Measurements from ENCODE around the gene CAPN5. TPM values are rescaled to one million over a fixed set of nuclear protein-coding genes. Genes with fewer than 3 reads are reported as not detected.

The CAPN5 gene
- total and polyA plus RNA-seq, 2 experiments from 2014 or later: 10.2 to 32.2 TPM

GRCh38 chr11:77149716-77150392, 83.1 kb downstream of the CAPN5 start (continued):
- TF ChIP-seq REST (IDR thresholded peaks at IDR 0.05; ENCODE audit: unreplicated experiment) (no peak), ZNF331 (CRISPR knock-in tag; IDR thresholded peaks at IDR 0.05; ENCODE audit: low read depth) (no peak), EZH2phosphoT487 (IDR thresholded peaks at IDR 0.05; ENCODE audit: unreplicated experiment) (no peak)

DNA sequence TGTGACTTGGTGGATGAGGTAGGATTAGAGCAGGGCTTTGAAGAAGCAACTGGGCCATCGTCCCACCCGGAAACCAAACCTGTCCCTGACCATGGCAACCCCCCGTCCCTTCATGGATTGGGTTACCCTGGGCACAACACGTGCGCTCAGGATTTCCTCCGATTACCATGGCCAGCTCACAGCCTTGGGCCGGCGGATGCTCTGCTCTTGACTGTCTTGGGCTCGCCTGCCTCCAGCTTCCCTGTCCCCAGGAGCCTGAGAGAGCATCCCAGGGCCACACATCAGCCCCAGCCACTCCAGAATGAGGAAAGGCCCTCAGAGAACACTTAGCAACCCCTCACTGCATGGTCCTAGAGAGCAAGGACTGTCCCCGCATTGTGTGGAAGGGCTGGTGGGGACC, 84.1 kb downstream of the CAPN5 start:
- H3K4me3 Mint-ChIP-seq: no peak overlapping the region
- Histone ChIP-seq H3K79me2 (replicated peaks; ENCODE audit: insufficient read depth) (no peaks in the 10 kb centered on the region), H3K27me3 (ENCODE audit: insufficient read depth) (no peaks in the 10 kb centered on the region), H3K4me2 (no peak overlapping the region), H3K36me3 (ENCODE audit: insufficient read depth) (no peaks in the 10 kb centered on the region), H2AFZ (no peak overlapping the region), H3K27ac (ENCODE audit: low read depth) (no peak overlapping the region), H3K4me3 (no peak overlapping the region), H4K20me1 (replicated peaks; ENCODE audit: insufficient read depth) (no peaks in the 10 kb centered on the region), H3K4me1 (ENCODE audit: insufficient read depth) (peaks cover 12% of the 10 kb centered on the region), H3F3A (replicated peaks; ENCODE audit: low read depth) (no peaks in the 10 kb centered on the region), H3K9me2 (ENCODE audit: insufficient read depth) (no peaks in the 10 kb centered on the region)
- no peaks in the 10 kb centered on the region for H3K36me3 Mint-ChIP-seq (ENCODE audit: low read depth)
- TF ChIP-seq JUNB (IDR thresholded peaks at IDR 0.05; ENCODE audit: unreplicated experiment) (no peak), EZH2phosphoT487 (IDR thresholded peaks at IDR 0.05; ENCODE audit: unreplicated experiment) (no peak), CREB1 (CRISPR knock-in tag; IDR thresholded peaks at IDR 0.05; ENCODE audit: low read depth) (no peak), EZH2 (IDR thresholded peaks at IDR 0.05; ENCODE audit: low read depth, unreplicated experiment) (no peak), ZNF331 (CRISPR knock-in tag; IDR thresholded peaks at IDR 0.05; ENCODE audit: low read depth) (no peak), STAT1 (IDR thresholded peaks at IDR 0.05; ENCODE audit: unreplicated experiment) (no peak), CTCF (conservative IDR thresholded peaks at IDR 0.05; ENCODE audit: low read depth in 2 of 2) (no peak)
- TF ChIP-seq, protein P1, sequence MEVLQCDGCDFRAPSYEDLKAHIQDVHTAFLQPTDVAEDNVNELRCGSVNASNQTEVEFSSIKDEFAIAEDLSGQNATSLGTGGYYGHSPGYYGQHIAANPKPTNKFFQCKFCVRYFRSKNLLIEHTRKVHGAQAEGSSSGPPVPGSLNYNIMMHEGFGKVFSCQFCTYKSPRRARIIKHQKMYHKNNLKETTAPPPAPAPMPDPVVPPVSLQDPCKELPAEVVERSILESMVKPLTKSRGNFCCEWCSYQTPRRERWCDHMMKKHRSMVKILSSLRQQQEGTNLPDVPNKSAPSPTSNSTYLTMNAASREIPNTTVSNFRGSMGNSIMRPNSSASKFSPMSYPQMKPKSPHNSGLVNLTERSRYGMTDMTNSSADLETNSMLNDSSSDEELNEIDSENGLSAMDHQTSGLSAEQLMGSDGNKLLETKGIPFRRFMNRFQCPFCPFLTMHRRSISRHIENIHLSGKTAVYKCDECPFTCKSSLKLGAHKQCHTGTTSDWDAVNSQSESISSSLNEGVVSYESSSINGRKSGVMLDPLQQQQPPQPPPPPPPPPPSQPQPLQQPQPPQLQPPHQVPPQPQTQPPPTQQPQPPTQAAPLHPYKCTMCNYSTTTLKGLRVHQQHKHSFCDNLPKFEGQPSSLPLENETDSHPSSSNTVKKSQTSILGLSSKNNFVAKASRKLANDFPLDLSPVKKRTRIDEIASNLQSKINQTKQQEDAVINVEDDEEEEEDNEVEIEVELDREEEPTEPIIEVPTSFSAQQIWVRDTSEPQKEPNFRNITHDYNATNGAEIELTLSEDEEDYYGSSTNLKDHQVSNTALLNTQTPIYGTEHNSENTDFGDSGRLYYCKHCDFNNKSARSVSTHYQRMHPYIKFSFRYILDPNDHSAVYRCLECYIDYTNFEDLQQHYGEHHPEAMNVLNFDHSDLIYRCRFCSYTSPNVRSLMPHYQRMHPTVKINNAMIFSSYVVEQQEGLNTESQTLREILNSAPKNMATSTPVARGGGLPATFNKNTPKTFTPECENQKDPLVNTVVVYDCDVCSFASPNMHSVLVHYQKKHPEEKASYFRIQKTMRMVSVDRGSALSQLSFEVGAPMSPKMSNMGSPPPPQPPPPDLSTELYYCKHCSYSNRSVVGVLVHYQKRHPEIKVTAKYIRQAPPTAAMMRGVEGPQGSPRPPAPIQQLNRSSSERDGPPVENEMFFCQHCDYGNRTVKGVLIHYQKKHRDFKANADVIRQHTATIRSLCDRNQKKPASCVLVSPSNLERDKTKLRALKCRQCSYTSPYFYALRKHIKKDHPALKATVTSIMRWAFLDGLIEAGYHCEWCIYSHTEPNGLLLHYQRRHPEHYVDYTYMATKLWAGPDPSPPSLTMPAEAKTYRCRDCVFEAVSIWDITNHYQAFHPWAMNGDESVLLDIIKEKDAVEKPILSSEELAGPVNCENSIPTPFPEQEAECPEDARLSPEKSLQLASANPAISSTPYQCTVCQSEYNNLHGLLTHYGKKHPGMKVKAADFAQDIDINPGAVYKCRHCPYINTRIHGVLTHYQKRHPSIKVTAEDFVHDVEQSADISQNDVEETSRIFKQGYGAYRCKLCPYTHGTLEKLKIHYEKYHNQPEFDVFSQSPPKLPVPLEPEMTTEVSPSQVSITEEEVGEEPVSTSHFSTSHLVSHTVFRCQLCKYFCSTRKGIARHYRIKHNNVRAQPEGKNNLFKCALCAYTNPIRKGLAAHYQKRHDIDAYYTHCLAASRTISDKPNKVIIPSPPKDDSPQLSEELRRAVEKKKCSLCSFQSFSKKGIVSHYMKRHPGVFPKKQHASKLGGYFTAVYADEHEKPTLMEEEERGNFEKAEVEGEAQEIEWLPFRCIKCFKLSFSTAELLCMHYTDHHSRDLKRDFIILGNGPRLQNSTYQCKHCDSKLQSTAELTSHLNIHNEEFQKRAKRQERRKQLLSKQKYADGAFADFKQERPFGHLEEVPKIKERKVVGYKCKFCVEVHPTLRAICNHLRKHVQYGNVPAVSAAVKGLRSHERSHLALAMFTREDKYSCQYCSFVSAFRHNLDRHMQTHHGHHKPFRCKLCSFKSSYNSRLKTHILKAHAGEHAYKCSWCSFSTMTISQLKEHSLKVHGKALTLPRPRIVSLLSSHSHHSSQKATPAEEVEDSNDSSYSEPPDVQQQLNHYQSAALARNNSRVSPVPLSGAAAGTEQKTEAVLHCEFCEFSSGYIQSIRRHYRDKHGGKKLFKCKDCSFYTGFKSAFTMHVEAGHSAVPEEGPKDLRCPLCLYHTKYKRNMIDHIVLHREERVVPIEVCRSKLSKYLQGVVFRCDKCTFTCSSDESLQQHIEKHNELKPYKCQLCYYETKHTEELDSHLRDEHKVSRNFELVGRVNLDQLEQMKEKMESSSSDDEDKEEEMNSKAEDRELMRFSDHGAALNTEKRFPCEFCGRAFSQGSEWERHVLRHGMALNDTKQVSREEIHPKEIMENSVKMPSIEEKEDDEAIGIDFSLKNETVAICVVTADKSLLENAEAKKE (CRISPR knock-in tag; IDR thresholded peaks at IDR 0.05): no peak
- TF ChIP-seq, protein P2, sequence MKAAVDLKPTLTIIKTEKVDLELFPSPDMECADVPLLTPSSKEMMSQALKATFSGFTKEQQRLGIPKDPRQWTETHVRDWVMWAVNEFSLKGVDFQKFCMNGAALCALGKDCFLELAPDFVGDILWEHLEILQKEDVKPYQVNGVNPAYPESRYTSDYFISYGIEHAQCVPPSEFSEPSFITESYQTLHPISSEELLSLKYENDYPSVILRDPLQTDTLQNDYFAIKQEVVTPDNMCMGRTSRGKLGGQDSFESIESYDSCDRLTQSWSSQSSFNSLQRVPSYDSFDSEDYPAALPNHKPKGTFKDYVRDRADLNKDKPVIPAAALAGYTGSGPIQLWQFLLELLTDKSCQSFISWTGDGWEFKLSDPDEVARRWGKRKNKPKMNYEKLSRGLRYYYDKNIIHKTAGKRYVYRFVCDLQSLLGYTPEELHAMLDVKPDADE (IDR thresholded peaks at IDR 0.05): no peak
- peaks cover 21% of the 10 kb centered on the region for H3K27me3 Mint-ChIP-seq (ENCODE audit: insufficient read depth, low read depth, poor library complexity)
- no peaks in the 10 kb centered on the region for H3K9me3 Mint-ChIP-seq
- H3K27ac Mint-ChIP-seq: no peak overlapping the region
- DNase-seq (ENCODE audit: low spot score) (no peak), ATAC-seq (no peak)
- peaks cover 29% of the 10 kb centered on the region for H3K4me1 Mint-ChIP-seq

All from GM23338 (cell line).